GM12892 (cell line): ENCODE results near the gene OR5AS1. TPM values are rescaled to one million over a fixed set of nuclear protein-coding genes. Genes with fewer than 3 reads are reported as not detected.
"Not testable (repeated sequence)": the region's sequence is repeated elsewhere in the genome, so short reads cannot be mapped to it uniquely, and the experiment has no call there.

Experiments
- DNase-seq: peaks from one replicate; pipeline ENCODE4 v3.0.0; 2011; ENCODE audit not compliant: insufficient read length
- FAIRE-seq: peaks from 2 replicates; lab custom pipeline; 2011; peaks lifted over from hg19 to GRCh38; lab: Jason Lieb, UNC
- POLR2A ChIP-seq: IDR thresholded peaks from 2 replicates; pipeline ENCODE4 v1.6.1; 2011; ENCODE audit warnings: low read depth, low read length, control low read depth
- POLR2AphosphoS5 ChIP-seq: IDR thresholded peaks from 2 replicates; pipeline ENCODE4 v1.6.1; 2011; ENCODE audit warnings: low read depth, low read length, control low read depth
- TAF1 ChIP-seq: IDR thresholded peaks from 2 replicates; pipeline ENCODE4 v1.6.1; 2011; ENCODE audit warnings: low read depth, mild to moderate bottlenecking, control low read depth, low read length, borderline replicate concordance
- polyA plus RNA-seq: library from polyadenylated mRNA; unstranded; fragments of >200 nt; gene quantifications from one replicate; pipeline ENCODE4 v1.2.1, GENCODE V29; 2012; ENCODE audit warnings: missing spikeins, inconsistent platforms; ENCODE audit not compliant: missing spikeins

The OR5AS1 gene
- polyA plus RNA-seq, result not detected

DNA sequence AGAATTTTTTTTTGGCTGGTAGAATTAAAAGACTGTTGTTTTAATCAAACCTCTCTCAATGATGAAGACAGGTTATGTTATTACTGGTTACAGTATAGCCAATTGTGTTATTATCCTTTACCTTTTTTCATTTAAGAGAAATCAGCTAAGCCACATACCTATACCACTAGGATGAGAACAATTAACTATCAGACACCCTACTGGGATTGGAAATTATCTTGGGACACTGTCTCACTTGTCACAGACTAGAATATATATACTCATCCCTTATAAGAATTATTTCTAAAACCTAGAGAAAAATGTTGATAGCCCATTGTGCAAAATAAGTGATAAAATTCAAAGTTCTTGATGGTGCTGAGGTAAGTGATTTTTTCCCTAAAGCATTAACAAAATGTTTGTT lies at the start of gene OR5AS1:
Gene OR5AS1, plus strand, starts transcription at position 301 of the 400 bp plus-strand sequence. CDS start 2,765 bp downstream, outside the sequence.
- FAIRE-seq, result no peak
- TF ChIP-seq TAF1 (no peak), POLR2A (no peak), POLR2AphosphoS5 (no peak)
- no peak for DNase-seq

DNA sequence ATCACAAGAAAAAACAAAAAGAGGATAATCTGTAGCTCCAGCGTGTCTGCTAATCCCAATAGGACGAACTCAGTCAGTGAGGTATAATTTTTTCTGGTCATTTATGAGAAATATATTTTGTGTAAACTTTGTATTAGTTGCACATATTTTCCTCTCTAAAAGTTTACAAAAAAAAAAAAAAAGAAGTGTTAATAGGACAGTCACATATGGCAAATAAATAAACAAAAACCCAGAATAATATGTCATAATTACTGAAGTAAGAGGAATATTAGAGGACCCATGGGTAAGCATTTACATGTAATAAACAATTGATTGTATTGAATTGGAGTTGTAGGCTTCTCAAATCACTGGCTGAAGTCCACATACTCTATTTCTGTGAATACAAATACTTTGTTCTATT lies 32.9 kb upstream of the OR5AS1 start, which contains the start of gene OR5F1:
Gene OR5F1, minus strand, starts transcription at position 101 of the 400 bp plus-strand sequence. Its CDS starts 0 bp downstream, at position 101.
- no peak for DNase-seq
- TF ChIP-seq POLR2A (no peak), TAF1 (no peak), POLR2AphosphoS5 (no peak)
- FAIRE-seq, result no peak

- FAIRE-seq, result no peak
- no peak for DNase-seq
- TF ChIP-seq TAF1 (no peak), POLR2AphosphoS5 (no peak), POLR2A (no peak)
Observed at GRCh38 chr11:56010716-56011115, 16.7 kb upstream of the OR5AS1 start.

GRCh38 chr11:56013805-56014204 lies 13.6 kb upstream of the OR5AS1 start:
- FAIRE-seq (no peak), DNase-seq (no peak)
- TF ChIP-seq POLR2A (no peak), TAF1 (no peak), POLR2AphosphoS5 (no peak)

DNA sequence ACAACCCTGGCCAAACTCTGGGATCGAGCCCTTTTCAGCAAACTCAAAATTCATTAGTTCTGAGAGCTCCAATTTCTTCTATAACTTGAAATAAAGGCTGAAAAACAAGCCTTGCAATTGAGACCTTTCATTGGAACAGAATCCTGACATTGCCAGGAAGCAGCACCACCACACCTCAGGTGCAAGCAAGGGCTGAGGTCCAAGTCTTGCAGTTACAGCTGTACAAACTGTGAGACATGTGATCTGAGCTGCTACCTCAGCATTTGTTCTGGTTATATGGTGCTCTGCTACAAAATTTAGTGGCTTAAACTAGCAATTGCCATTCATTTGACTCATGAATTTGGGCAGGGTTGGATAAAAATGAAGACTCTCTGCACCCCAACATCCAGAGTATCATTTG lies 18.1 kb downstream of the OR5AS1 start:
- no peak for TF ChIP-seq TAF1
- no peak for TF ChIP-seq POLR2A
- TF ChIP-seq POLR2AphosphoS5, result no peak
- no peak for FAIRE-seq
- DNase-seq, result no peak

- TF ChIP-seq POLR2A (no peak), POLR2AphosphoS5 (no peak), TAF1 (no peak)
- no peak for FAIRE-seq
- DNase-seq, result no peak
Observed at GRCh38 chr11:56048480-56048879, 21.0 kb downstream of the OR5AS1 start.

DNA sequence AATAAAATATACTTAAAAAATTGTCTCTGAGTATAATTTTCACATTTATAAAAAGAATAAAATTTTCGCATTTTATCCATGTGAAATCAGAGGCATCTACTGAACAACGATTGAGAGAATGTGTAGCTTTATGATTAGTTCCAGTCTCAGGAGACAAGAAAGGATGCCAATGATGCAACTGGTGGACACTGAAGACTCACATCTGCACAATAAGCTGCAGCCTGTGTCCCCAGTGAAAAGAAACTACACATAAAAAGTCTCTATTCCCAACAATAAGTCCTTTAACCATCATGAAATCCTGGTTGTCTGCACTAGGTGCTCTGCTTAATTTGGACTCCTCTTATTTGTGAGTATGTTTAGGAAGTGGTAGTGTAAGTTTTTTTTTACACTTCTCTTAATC lies 22.0 kb downstream of the OR5AS1 start:
- no peak for TF ChIP-seq POLR2AphosphoS5
- no peak for TF ChIP-seq TAF1
- FAIRE-seq (no peak), DNase-seq (no peak)

DNA sequence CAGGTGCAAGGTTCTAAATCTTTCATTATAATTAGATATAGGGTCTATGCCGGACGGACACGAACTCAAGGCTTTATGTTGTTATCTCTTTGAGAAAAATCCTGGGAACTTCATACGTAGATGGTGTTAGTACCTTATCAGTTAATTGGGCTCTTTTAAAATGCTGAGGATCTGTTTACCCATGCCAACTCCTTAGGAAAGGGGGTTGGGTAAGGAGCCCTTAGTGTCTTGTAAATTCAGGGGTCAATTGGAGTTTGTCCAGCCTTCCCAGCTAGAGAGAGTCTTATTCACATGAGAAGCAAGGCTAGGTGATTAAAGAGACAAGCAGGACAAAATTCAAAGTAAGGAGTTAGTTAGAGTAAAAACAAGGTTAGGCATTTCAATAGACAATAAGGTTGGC lies 28.9 kb downstream of the OR5AS1 start:
- not testable (repeated sequence) for FAIRE-seq

GRCh38 chr11:56057661-56058237 lies 30.3 kb downstream of the OR5AS1 start:
- FAIRE-seq, DNase-seq: not testable (repeated sequence)

More for the DNA sequence above, 28.9 kb downstream of the OR5AS1 start:
- DNase-seq, result not testable (repeated sequence)

DNA sequence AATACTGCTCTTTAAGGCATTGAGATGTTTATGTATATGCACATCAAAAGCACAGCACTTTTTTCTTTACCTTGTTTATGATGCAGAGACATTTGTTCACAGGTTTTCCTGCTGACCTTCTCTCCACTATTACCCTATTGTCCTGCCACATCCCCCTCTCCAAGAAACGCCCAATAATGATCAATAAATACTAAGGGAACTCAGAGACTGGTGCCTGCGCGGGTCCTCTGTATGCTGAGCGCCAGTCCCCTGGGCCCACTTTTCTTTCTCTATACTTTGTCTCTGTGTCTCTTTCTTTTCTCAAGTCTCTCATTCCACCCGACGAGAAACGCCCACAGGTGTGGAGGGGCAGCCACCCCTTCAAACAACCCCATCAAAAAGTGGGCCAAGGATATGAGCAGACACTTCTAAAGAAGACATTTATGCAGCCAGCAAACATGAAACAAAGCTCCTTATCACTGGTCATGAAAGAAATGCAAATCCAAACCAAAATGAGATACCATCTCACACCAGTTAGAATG lies 30.9 kb downstream of the OR5AS1 start:
- not testable (repeated sequence) for FAIRE-seq, DNase-seq

GRCh38 chr11:56066980-56067379 lies 39.5 kb downstream of the OR5AS1 start:
- FAIRE-seq (no peak), DNase-seq (no peak)
- TF ChIP-seq TAF1, result no peak
- TF ChIP-seq POLR2AphosphoS5, result no peak
- TF ChIP-seq POLR2A, result no peak
